HG03575 (cell line): ENCODE results near the gene SKI.
"Not testable (repeated sequence)": the region's sequence is repeated elsewhere in the genome, so short reads cannot be mapped to it uniquely, and the experiment has no call there.

ENCODE experiments used
- ATAC-seq: cut with Tn5 transposase; IDR thresholded peaks from one replicate; pipeline ENCODE4 v1.9.1; 2021; ENCODE audit not compliant: unreplicated experiment, insufficient number of reproducible peaks, low FRiP score; ENCODE audit errors: extremely low read depth

SKI gene

GRCh38 chr1:2283991-2284895 lies 56.1 kb downstream of the SKI start:
- no peak for ATAC-seq

DNA sequence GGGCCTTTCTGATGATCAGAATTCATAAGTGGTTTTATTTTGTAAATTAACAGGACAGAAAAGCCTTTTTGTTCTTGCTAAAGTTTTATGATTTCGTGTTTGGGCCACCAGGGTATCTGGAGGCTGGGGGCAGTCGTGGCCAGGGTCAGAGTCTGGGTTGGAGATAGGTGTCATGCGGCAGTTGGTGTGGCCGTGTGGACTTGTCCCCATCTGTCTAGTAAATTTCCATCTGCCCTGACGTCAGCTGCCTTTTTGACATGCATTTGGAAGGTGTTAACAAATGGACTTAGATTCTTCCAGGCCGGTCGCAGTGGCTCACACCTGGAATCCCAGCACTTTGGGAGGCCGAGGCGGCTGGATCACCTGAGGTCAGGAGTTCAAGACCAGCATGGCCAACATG lies 56.8 kb downstream of the SKI start:
- no peak for ATAC-seq

GRCh38 chr1:2286923-2287322 lies 58.8 kb downstream of the SKI start:
- ATAC-seq = no peak

DNA sequence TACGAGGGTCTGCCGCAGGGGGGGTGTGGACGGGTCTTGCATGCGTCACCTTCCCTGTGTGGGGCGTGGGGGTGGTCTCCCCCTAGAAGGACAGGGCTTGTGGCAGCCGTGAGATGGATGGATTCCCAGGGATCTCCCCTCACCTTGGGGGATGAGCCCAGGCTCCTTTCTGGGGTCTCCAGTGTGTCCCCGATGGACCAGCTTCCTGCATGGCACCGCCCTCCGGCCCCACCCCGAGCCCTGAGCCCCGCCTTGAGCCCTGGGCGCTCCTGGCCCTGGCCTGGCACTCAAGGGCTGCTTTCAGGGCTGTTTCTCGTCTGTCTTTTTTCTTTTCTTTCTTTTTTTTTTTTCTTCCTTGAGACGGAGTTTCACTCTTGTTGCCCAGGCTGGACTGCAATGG lies 59.5 kb downstream of the SKI start:
- ATAC-seq = no peak

GRCh38 chr1:2288311-2288710 lies 60.2 kb downstream of the SKI start:
- no peak for ATAC-seq

DNA sequence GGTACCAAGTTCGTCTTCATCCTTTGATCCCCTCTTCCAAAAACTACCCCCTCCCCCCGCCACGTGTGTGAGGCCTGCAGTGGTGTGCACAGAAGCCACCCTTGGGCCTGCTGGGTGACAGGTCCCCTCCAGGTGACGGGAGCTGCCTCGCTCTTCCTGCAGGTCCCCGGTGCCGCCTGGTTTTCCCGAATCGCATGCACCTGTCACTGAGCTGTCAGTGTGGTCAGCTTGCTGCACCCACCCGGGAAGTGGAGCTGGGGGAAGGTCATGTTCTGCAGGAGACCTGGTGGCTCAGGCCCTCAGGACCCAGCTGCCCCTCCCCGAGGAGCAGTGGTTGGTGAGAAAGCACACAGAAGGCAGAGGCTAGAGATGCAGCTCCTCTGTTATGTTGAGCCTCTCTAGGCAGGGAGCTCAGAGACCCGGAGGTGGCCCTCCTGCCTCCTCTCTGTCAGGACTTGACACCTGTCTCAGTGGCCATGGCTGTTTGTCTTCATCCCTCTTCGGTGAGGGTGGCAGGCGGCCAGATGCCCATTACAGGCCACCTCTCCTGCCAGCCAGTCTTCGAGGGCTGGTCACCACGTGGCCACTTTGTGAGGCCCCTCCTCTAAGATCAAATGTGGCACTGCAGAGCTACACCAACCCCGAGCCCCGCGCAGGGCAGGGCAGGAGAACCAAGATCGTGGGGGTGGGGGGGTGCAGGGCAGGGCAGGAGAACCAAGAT lies 60.9 kb downstream of the SKI start:
- no peak for ATAC-seq

- ATAC-seq = no peak
Measured at GRCh38 chr1:2289607-2290006, 61.5 kb downstream of the SKI start.

DNA sequence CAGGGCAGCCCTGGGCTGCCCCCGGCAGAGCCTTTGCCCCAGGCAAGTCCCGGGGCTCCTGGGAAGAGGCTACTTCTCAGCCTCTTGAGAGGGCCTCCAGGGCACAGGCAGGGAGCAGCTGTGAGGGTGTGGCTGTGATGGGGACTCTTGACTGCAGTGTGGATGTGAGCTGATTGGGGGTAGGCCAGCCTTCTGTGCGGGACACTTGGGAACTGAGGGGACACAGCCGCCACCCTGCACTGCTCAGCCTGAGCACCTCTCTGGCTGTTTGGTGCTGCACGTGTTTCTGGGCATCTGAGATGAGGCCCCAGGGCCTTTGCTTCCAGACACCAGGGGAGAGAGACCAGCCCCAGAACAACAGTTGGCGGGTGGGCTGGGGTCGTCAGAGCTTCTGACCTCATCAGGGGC lies 62.1 kb downstream of the SKI start:
- ATAC-seq = no peak

- no peak for ATAC-seq
Measured at GRCh38 chr1:2290595-2291510, 62.7 kb downstream of the SKI start.

- no peak for ATAC-seq
Measured at GRCh38 chr1:2291577-2291976, 63.5 kb downstream of the SKI start.

- no peak for ATAC-seq
Measured at GRCh38 chr1:2292725-2293450, 64.8 kb downstream of the SKI start.

- ATAC-seq = no peak
Measured at GRCh38 chr1:2294033-2294724, 66.1 kb downstream of the SKI start.

DNA sequence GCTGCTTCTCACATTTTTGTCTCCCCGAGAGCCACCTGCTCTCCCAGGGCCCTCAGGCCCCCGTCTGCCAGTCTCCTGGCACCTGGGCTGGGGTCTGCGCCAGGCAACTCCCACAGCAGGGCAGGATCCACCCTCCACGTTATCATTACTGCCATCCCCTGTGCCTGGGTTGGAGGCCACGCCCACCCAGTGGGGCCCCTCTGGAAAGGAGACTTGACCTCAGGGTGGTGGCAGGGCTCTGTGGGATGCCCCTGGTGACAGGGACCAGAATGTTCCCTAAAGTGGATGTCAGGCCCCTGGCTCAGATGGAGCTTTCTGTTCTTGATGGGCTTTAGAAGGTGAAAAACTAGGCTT lies 66.6 kb downstream of the SKI start:
- ATAC-seq = no peak

- no peak for ATAC-seq
Measured at GRCh38 chr1:2295526-2295925, 67.4 kb downstream of the SKI start.

DNA sequence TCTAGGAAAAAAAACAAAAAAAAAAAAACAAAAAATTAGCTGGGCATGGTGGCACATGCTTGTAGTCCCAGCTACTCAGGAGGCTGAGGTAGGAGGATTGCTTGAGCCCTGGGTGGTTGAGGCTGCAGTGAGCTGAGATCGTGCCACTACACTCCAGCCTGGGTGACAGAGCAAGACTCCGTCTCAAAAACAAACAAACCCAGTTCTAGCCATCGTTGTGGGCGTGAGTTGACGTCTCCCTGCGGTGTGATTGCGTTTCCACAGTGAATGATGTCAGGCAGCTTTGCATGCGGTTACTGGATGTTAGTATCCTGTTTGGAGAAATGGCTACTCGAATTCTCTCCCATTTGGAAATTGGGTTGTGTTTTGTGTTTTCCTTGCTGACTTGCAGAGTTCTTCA lies 68.1 kb downstream of the SKI start:
- ATAC-seq = not testable (repeated sequence)

GRCh38 chr1:2296614-2297013 lies 68.5 kb downstream of the SKI start:
- no peak for ATAC-seq

GRCh38 chr1:2297246-2298011 lies 69.3 kb downstream of the SKI start:
- no peak for ATAC-seq

- no peak for ATAC-seq
Measured at GRCh38 chr1:2298685-2299084, 70.6 kb downstream of the SKI start.
